Activated CD4-positive, alpha-beta memory T cell treated with anti-CD3 and anti-CD28 coated beads for 36 hours (primary cell): Measurements from ENCODE around the gene CARD11. TPM values are rescaled to one million over a fixed set of nuclear protein-coding genes. Genes with fewer than 3 reads are reported as not detected.
"Not testable (repeated sequence)": the region's sequence is repeated elsewhere in the genome, so short reads cannot be mapped to it uniquely, and the experiment has no call there.

Source experiments
- CTCF ChIA-PET: fragments of 350-600 bp; sonication (Branson Sonifier 250); formaldehyde crosslinking; loops from one replicate; lab custom pipeline; 2021; ENCODE audit warnings: antibody characterized with exemption, inconsistent platforms; lab: Charles Lee
- POLR2A ChIA-PET: fragments of 350-600 bp; sonication (Branson Sonifier 250); formaldehyde crosslinking; loops from one replicate; lab custom pipeline; 2021; ENCODE audit warnings: antibody characterized with exemption; lab: Charles Lee
- DNase-seq: peaks from one replicate; pipeline ENCODE4 v3.0.0-alpha.2; 2020
- H3K27ac Mint-ChIP-seq: one replicate; pipeline ENCODE4 v1.8.0; 2021; ENCODE audit warnings: mixed read lengths
- H3K27me3 Mint-ChIP-seq: one replicate; pipeline ENCODE4 v1.8.0; 2021; ENCODE audit warnings: mixed read lengths
- H3K36me3 Mint-ChIP-seq: one replicate; pipeline ENCODE4 v1.8.0; 2021; ENCODE audit warnings: mixed read lengths
- H3K4me1 Mint-ChIP-seq: one replicate; pipeline ENCODE4 v1.8.0; 2021; ENCODE audit warnings: low read depth, mixed read lengths
- H3K4me3 Mint-ChIP-seq: one replicate; pipeline ENCODE4 v1.8.0; 2021; ENCODE audit warnings: mild to moderate bottlenecking, mixed read lengths
- H3K9me3 Mint-ChIP-seq: one replicate; pipeline ENCODE4 v1.8.0; 2021; ENCODE audit warnings: mixed read lengths
- intact Hi-C: fragments of 100-400 bp; cut with micrococcal nuclease; formaldehyde crosslinking; loops from one replicate; pipeline ENCODE4 v1.15.1; 2023
- total RNA-seq, 2 experiments: library from RNA; stranded (reverse); gene quantifications; one replicate each; pipeline ENCODE4 v1.2.3, GENCODE V29; 2021

CARD11 gene
- total RNA-seq, 2 experiments from 2014 or later = 107 to 108 TPM

GRCh38 chr7:3021224-3021623, 22.4 kb downstream of the CARD11 start:
- Mint-ChIP-seq H3K36me3 (peaks cover 63% of the 10 kb centered on the region), H3K9me3 (peaks cover 43% of the 10 kb centered on the region), H3K4me1 (peaks cover 34% of the 10 kb centered on the region)
- CTCF ChIA-PET, POLR2A ChIA-PET, intact Hi-C loops, H3K27me3 Mint-ChIP-seq, H3K4me3 Mint-ChIP-seq, DNase-seq, H3K27ac Mint-ChIP-seq: not testable (repeated sequence)

- H3K9me3 Mint-ChIP-seq = peaks cover 37% of the 10 kb centered on the region
- POLR2A ChIA-PET = no interaction called here
- no peak overlapping the region for H3K27ac Mint-ChIP-seq
- H3K36me3 Mint-ChIP-seq = peaks cover 58% of the 10 kb centered on the region
- H3K4me1 Mint-ChIP-seq = peaks cover 38% of the 10 kb centered on the region
- no peak overlapping the region for H3K4me3 Mint-ChIP-seq
- H3K27me3 Mint-ChIP-seq = no peaks in the 10 kb centered on the region
- intact Hi-C loops = no loop called here
- CTCF ChIA-PET = no interaction called here
- no peak for DNase-seq
Measured at GRCh38 chr7:3020416-3020815, 23.3 kb downstream of the CARD11 start.

GRCh38 chr7:3019801-3020200, 23.9 kb downstream of the CARD11 start:
- peaks cover 38% of the 10 kb centered on the region for H3K4me1 Mint-ChIP-seq
- DNase-seq = no peak
- H3K36me3 Mint-ChIP-seq = peaks cover 58% of the 10 kb centered on the region
- ChIA-PET CTCF (no interaction called here), POLR2A (no interaction called here)
- H3K4me3 Mint-ChIP-seq = no peak overlapping the region
- H3K27me3 Mint-ChIP-seq = no peaks in the 10 kb centered on the region
- peak overlapping the region; percentile 3 for H3K27ac Mint-ChIP-seq
- peaks cover 37% of the 10 kb centered on the region for H3K9me3 Mint-ChIP-seq
- intact Hi-C loops = no loop called here

GRCh38 chr7:3013975-3014792, 29.5 kb downstream of the CARD11 start:
- DNase-seq = no peak
- Mint-ChIP-seq H3K36me3 (peaks cover 33% of the 10 kb centered on the region), H3K27ac (no peak overlapping the region), H3K27me3 (no peaks in the 10 kb centered on the region), H3K9me3 (peaks cover 3% of the 10 kb centered on the region), H3K4me1 (peaks cover 50% of the 10 kb centered on the region), H3K4me3 (no peak overlapping the region)
- ChIA-PET POLR2A (no interaction called here), CTCF (no interaction called here)
- intact Hi-C loops = no loop called here

GRCh38 chr7:3011211-3011852, 32.3 kb downstream of the CARD11 start:
- peaks cover 72% of the 10 kb centered on the region for H3K4me1 Mint-ChIP-seq
- peak overlapping the region; percentile 5 for H3K4me3 Mint-ChIP-seq
- CTCF ChIA-PET = interaction anchor here (1.3 kb wide), 1 partner anchor 79 kb away, joined by 3 read pairs; no protein-coding TSS in a partner anchor
- H3K27me3 Mint-ChIP-seq = no peaks in the 10 kb centered on the region
- peaks cover 3% of the 10 kb centered on the region for H3K9me3 Mint-ChIP-seq
- POLR2A ChIA-PET = no interaction called here
- peak overlapping the region; percentile 52 for H3K27ac Mint-ChIP-seq
- no peak for DNase-seq
- intact Hi-C loops = no loop called here
- peaks cover 40% of the 10 kb centered on the region for H3K36me3 Mint-ChIP-seq

GRCh38 chr7:3010161-3010560, 33.5 kb downstream of the CARD11 start:
- Mint-ChIP-seq H3K36me3 (peaks cover 36% of the 10 kb centered on the region), H3K4me3 (peak overlapping the region; percentile 30), H3K27ac (peak overlapping the region; percentile 73), H3K4me1 (peaks cover 69% of the 10 kb centered on the region), H3K9me3 (peaks cover 3% of the 10 kb centered on the region), H3K27me3 (no peaks in the 10 kb centered on the region)
- intact Hi-C loops = no loop called here
- no peak for DNase-seq
- ChIA-PET POLR2A (interaction anchor here (0.6 kb wide), 1 partner anchor 83 kb away, joined by 3 read pairs; no protein-coding TSS in a partner anchor), CTCF (interaction anchor here (1.3 kb wide), 1 partner anchor 80 kb away, joined by 3 read pairs; no protein-coding TSS in a partner anchor)

GRCh38 chr7:3009086-3009485, 34.6 kb downstream of the CARD11 start:
- H3K9me3 Mint-ChIP-seq = peaks cover 3% of the 10 kb centered on the region
- H3K27ac Mint-ChIP-seq = no peak overlapping the region
- ChIA-PET CTCF (interaction anchor here (0.7 kb wide), 1 partner anchor 540 kb away, joined by 3 read pairs; no protein-coding TSS in a partner anchor), POLR2A (no interaction called here)
- H3K4me1 Mint-ChIP-seq = peaks cover 68% of the 10 kb centered on the region
- no peak overlapping the region for H3K4me3 Mint-ChIP-seq
- intact Hi-C loops = no loop called here
- no peaks in the 10 kb centered on the region for H3K27me3 Mint-ChIP-seq
- DNase-seq = no peak
- H3K36me3 Mint-ChIP-seq = peaks cover 26% of the 10 kb centered on the region

- H3K27me3 Mint-ChIP-seq = no peaks in the 10 kb centered on the region
- peaks cover 3% of the 10 kb centered on the region for H3K9me3 Mint-ChIP-seq
- no peak for DNase-seq
- CTCF ChIA-PET = interaction anchor here (0.7 kb wide), 1 partner anchor 57 kb away, joined by 3 read pairs; no protein-coding TSS in a partner anchor
- H3K27ac Mint-ChIP-seq = peak overlapping the region; percentile 26
- no peak overlapping the region for H3K4me3 Mint-ChIP-seq
- peaks cover 22% of the 10 kb centered on the region for H3K36me3 Mint-ChIP-seq
- intact Hi-C loops = no loop called here
- H3K4me1 Mint-ChIP-seq = peaks cover 64% of the 10 kb centered on the region
- POLR2A ChIA-PET = no interaction called here
Measured at GRCh38 chr7:3008386-3008785, 35.3 kb downstream of the CARD11 start.

- ChIA-PET CTCF (interaction anchor here (0.7 kb wide), 1 partner anchor 58 kb away, joined by 3 read pairs; no protein-coding TSS in a partner anchor), POLR2A (no interaction called here)
- H3K9me3 Mint-ChIP-seq = no peaks in the 10 kb centered on the region
- intact Hi-C loops = no loop called here
- no peak overlapping the region for H3K4me3 Mint-ChIP-seq
- H3K27me3 Mint-ChIP-seq = no peaks in the 10 kb centered on the region
- H3K4me1 Mint-ChIP-seq = peaks cover 58% of the 10 kb centered on the region
- no peak overlapping the region for H3K27ac Mint-ChIP-seq
- no peak for DNase-seq
- peaks cover 16% of the 10 kb centered on the region for H3K36me3 Mint-ChIP-seq
Measured at GRCh38 chr7:3007696-3008095, 36.0 kb downstream of the CARD11 start.

- no peaks in the 10 kb centered on the region for H3K27me3 Mint-ChIP-seq
- H3K4me3 Mint-ChIP-seq = no peak overlapping the region
- H3K4me1 Mint-ChIP-seq = peaks cover 46% of the 10 kb centered on the region
- H3K9me3 Mint-ChIP-seq = no peaks in the 10 kb centered on the region
- POLR2A ChIA-PET = no interaction called here
- CTCF ChIA-PET = interaction anchor here (0.8 kb wide), 1 partner anchor 87 kb away, joined by 3 read pairs; no protein-coding TSS in a partner anchor
- H3K27ac Mint-ChIP-seq = no peak overlapping the region
- intact Hi-C loops = no loop called here
- H3K36me3 Mint-ChIP-seq = peaks cover 26% of the 10 kb centered on the region
- DNase-seq = no peak
Measured at GRCh38 chr7:3005257-3005656, 38.4 kb downstream of the CARD11 start.

- no peak overlapping the region for H3K4me3 Mint-ChIP-seq
- H3K36me3 Mint-ChIP-seq = peaks cover 29% of the 10 kb centered on the region
- intact Hi-C loops = no loop called here
- POLR2A ChIA-PET = no interaction called here
- H3K4me1 Mint-ChIP-seq = peaks cover 40% of the 10 kb centered on the region
- no peaks in the 10 kb centered on the region for H3K9me3 Mint-ChIP-seq
- no peaks in the 10 kb centered on the region for H3K27me3 Mint-ChIP-seq
- H3K27ac Mint-ChIP-seq = no peak overlapping the region
- DNase-seq = no peak
- CTCF ChIA-PET = no interaction called here
Measured at GRCh38 chr7:3003936-3004335, 39.7 kb downstream of the CARD11 start.

GRCh38 chr7:3002631-3003030, 41.0 kb downstream of the CARD11 start:
- no peak overlapping the region for H3K4me3 Mint-ChIP-seq
- no peaks in the 10 kb centered on the region for H3K9me3 Mint-ChIP-seq
- no peak overlapping the region for H3K27ac Mint-ChIP-seq
- H3K27me3 Mint-ChIP-seq = no peaks in the 10 kb centered on the region
- DNase-seq = no peak
- peaks cover 28% of the 10 kb centered on the region for H3K4me1 Mint-ChIP-seq
- intact Hi-C loops = no loop called here
- H3K36me3 Mint-ChIP-seq = peaks cover 28% of the 10 kb centered on the region
- POLR2A ChIA-PET = no interaction called here
- CTCF ChIA-PET = interaction anchor here (1.1 kb wide), 1 partner anchor 9 kb away, joined by 3 read pairs; no protein-coding TSS in a partner anchor
